PC-9 (cell line): ENCODE data around the gene TTC39A. TPM values are rescaled to one million over a fixed set of nuclear protein-coding genes. Genes with fewer than 3 reads are reported as not detected.
A peak's percentile ranks its signal among the peaks of the same experiment; 100 is the strongest.

ENCODE experiments used
- BruUV-seq: library from RNA; stranded (reverse); fragments of 400-500 nt; replicated peaks from 2 replicates; lab custom pipeline; 2021; lab: Mats Ljungman, UMichigan
- CTCF ChIA-PET: fragments of 300-600 bp; sonication (Branson Sonifier 250); formaldehyde crosslinking; loops from one replicate; lab custom pipeline; 2022; ENCODE audit warnings: antibody characterized with exemption; lab: Charles Lee
- POLR2A ChIA-PET: fragments of 300-600 bp; sonication (Branson Sonifier 250); formaldehyde crosslinking; loops from one replicate; lab custom pipeline; 2022; ENCODE audit warnings: antibody characterized with exemption; ENCODE audit not compliant: unreplicated experiment; lab: Charles Lee
- DNase-seq, 2 experiments: peaks; one replicate each; pipeline versions ENCODE4 v3.0.0 to v3.0.0-alpha.2; 2015 to 2022; ENCODE audit warnings: mixed read lengths in 1 of 2
- H2AFZ ChIP-seq: fragments of 200-600 bp; sonication (generic); 2 replicates; pipeline ENCODE4 v1.8.1; 2017; ENCODE audit warnings: antibody characterized with exemption
- H3F3A ChIP-seq: fragments of 200-600 bp; sonication (generic); 2 replicates; pipeline ENCODE4 v1.8.1; 2017; ENCODE audit warnings: antibody characterized with exemption, mild to moderate bottlenecking, low read depth; ENCODE audit not compliant: insufficient read depth
- H3K27ac ChIP-seq: fragments of 200-600 bp; sonication (generic); 2 replicates; pipeline ENCODE4 v1.6.1; 2016; ENCODE audit warnings: mixed run types
- H3K27me3 ChIP-seq: fragments of 200-600 bp; sonication (generic); 2 replicates; pipeline ENCODE4 v1.6.1; 2016; ENCODE audit warnings: low read depth, mixed run types; ENCODE audit not compliant: insufficient read depth
- H3K36me3 ChIP-seq: fragments of 200-600 bp; sonication (generic); 2 replicates; pipeline ENCODE4 v1.6.1; 2016; ENCODE audit warnings: low read depth, mixed run types
- H3K4me1 ChIP-seq: fragments of 200-600 bp; sonication (generic); replicated peaks from 2 replicates; pipeline ENCODE4 v1.6.1; 2016; ENCODE audit warnings: mixed run types; ENCODE audit not compliant: insufficient read depth
- H3K4me2 ChIP-seq: fragments of 200-600 bp; sonication (generic); 2 replicates; pipeline ENCODE4 v1.6.1; 2017; ENCODE audit warnings: mixed run types
- H3K4me3 ChIP-seq: fragments of 200-600 bp; sonication (generic); 2 replicates; pipeline ENCODE4 v1.6.1; 2016; ENCODE audit warnings: mixed run types
- H3K79me2 ChIP-seq: fragments of 200-600 bp; sonication (generic); 2 replicates; pipeline ENCODE4 v1.6.1; 2017; ENCODE audit warnings: low read depth, mixed run types
- H3K9me2 ChIP-seq: fragments of 200-600 bp; sonication (generic); 2 replicates; pipeline ENCODE4 v1.8.1; 2017; ENCODE audit warnings: mild to moderate bottlenecking; ENCODE audit not compliant: insufficient read depth
- H3K9me3 ChIP-seq: fragments of 200-600 bp; sonication (generic); 2 replicates; pipeline ENCODE4 v1.8.1; 2016; ENCODE audit warnings: low read depth; ENCODE audit not compliant: insufficient read depth
- H4K20me1 ChIP-seq: fragments of 200-600 bp; sonication (generic); 2 replicates; pipeline ENCODE4 v1.8.1; 2017; ENCODE audit not compliant: insufficient read depth
- EZH2 ChIP-seq: fragments of 200-600 bp; sonication (generic); IDR thresholded peaks from 2 replicates; pipeline ENCODE4 v1.8.0; 2017; ENCODE audit warnings: antibody characterized with exemption, low read depth
- intact Hi-C: fragments of 100-400 bp; cut with micrococcal nuclease; formaldehyde crosslinking; loops from one replicate; pipeline ENCODE4 v1.10.0; 2022; ENCODE audit not compliant: unreplicated experiment
- total RNA-seq: library from RNA; stranded (reverse); gene quantifications from 2 replicates; pipeline ENCODE4 v1.2.3, GENCODE V29; 2021
- TF ChIP-seq, protein P1 (sequence below): fragments of 200-600 bp; sonication (generic); conservative IDR thresholded peaks from 2 replicates; pipeline ENCODE4 v1.6.1; 2017; ENCODE audit warnings: mixed run types, antibody characterized with exemption, mild to moderate bottlenecking, moderate library complexity

Gene TTC39A
- total RNA-seq, 1 experiment from 2014 or later: 7.3 TPM

DNA sequence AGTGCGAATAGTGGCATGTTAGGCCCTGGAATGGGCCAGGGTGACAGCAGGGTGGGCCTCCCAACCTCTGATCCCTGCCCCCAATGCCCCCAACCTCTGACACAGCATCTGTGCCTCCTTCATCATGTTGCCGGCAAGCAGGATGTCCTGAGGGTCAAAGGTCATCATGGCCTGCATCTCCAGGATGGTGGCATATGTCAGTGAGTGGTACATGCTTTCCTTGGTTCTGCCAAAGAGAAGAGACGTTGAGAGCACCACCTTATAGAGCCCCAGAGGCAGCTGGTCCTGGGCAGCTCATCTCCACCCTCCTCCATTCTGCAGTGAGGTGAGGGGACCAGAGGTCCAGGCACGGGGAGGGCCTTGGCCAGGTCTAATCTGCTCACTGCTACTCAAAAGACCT lies 17.6 kb downstream of the TTC39A start:
- Histone ChIP-seq H3K4me3 (no peak overlapping the region), H3K9me3 (no peaks in the 10 kb centered on the region), H4K20me1 (no peaks in the 10 kb centered on the region), H3F3A (peaks cover 23% of the 10 kb centered on the region), H3K4me2 (peak overlapping the region; percentile 82; the same call in 1 of the 2 replicates), H3K27me3 (no peaks in the 10 kb centered on the region), H3K27ac (peak overlapping the region; percentile 99), H3K9me2 (no peaks in the 10 kb centered on the region), H2AFZ (no peak overlapping the region), H3K36me3 (no peaks in the 10 kb centered on the region), H3K4me1 (peaks cover 32% of the 10 kb centered on the region), H3K79me2 (no peaks in the 10 kb centered on the region)
- ChIA-PET POLR2A (no interaction called here), CTCF (no interaction called here)
- DNase-seq: no peak
- no TSS peak for BruUV-seq
- TF ChIP-seq, protein P1, sequence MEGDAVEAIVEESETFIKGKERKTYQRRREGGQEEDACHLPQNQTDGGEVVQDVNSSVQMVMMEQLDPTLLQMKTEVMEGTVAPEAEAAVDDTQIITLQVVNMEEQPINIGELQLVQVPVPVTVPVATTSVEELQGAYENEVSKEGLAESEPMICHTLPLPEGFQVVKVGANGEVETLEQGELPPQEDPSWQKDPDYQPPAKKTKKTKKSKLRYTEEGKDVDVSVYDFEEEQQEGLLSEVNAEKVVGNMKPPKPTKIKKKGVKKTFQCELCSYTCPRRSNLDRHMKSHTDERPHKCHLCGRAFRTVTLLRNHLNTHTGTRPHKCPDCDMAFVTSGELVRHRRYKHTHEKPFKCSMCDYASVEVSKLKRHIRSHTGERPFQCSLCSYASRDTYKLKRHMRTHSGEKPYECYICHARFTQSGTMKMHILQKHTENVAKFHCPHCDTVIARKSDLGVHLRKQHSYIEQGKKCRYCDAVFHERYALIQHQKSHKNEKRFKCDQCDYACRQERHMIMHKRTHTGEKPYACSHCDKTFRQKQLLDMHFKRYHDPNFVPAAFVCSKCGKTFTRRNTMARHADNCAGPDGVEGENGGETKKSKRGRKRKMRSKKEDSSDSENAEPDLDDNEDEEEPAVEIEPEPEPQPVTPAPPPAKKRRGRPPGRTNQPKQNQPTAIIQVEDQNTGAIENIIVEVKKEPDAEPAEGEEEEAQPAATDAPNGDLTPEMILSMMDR: no peak
- no peak for TF ChIP-seq EZH2
- intact Hi-C loops: no loop called here

DNA sequence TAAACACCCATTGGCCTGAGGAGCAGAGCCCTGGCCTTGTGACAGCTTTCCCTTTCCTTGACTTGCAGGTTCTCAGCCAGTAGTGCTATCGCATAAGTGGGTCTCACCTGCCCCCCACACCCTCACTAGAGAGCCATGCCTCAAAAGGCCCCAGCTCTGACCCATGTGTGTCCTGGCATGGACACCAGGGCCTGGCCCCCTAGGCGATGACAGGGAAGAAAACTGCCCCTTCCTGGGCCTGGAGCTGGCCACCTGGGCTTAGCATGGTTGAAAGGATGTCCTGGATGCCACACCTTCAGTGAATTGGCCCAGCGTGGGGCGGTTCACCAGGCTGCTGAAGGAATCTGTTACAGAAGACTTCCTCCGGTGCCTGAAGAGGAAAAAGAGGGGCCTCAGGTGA lies 18.5 kb downstream of the TTC39A start:
- CTCF ChIA-PET: no interaction called here

DNA sequence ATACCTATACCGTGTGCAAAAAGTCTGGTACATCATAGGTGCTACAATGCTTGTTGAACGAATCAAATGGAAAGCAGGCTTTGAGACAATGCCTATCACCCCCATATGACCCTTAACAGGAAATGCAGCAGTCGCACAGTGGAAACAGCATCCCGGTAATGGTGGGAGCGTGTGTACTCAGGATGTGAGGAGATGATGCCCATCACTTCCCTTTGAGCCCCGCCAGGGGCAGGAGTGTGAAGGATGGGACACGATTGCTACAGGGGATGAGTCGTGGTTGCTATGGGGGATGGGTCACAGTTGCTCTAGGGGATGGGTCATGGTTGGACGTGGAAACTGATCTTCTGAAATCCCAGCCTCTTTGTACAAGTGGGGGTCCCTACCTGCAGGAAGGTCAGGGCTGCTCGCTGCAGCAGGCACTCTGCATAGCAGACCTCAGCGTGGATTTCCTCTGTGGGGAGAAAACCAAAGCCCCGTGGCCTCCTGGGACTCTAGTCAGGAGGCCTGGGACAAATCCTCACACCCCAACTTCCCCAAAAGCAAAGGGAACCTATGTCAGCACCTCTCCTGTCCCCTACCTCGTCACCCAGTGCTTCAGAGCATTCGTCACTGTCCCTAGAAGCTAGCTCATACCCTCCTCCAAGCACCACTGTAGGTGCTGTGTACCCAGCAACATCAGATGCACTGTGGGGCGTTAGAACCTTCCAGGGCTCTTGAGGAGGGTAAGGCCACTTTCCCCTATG lies 19.3 kb downstream of the TTC39A start:
- Histone ChIP-seq H3K27ac (no peak overlapping the region), H3K36me3 (no peaks in the 10 kb centered on the region), H3K27me3 (no peaks in the 10 kb centered on the region), H3F3A (peaks cover 23% of the 10 kb centered on the region), H2AFZ (no peak overlapping the region), H3K4me3 (no peak overlapping the region), H3K4me1 (peaks cover 32% of the 10 kb centered on the region), H3K79me2 (no peaks in the 10 kb centered on the region), H4K20me1 (no peaks in the 10 kb centered on the region), H3K9me2 (no peaks in the 10 kb centered on the region), H3K4me2 (no peak overlapping the region), H3K9me3 (no peaks in the 10 kb centered on the region)
- ChIA-PET CTCF (no interaction called here), POLR2A (no interaction called here)
- BruUV-seq: no TSS peak
- intact Hi-C loops: no loop called here
- no peak for TF ChIP-seq EZH2
- TF ChIP-seq, protein P1: no peak
- DNase-seq: no peak

More for the DNA sequence above, 18.5 kb downstream of the TTC39A start:
- BruUV-seq: no TSS peak
- Histone ChIP-seq H3K27ac (no peak overlapping the region), H3K36me3 (no peaks in the 10 kb centered on the region), H4K20me1 (no peaks in the 10 kb centered on the region), H3K79me2 (no peaks in the 10 kb centered on the region), H2AFZ (no peak overlapping the region), H3K4me3 (no peak overlapping the region), H3F3A (peaks cover 23% of the 10 kb centered on the region), H3K4me1 (peaks cover 32% of the 10 kb centered on the region), H3K9me3 (no peaks in the 10 kb centered on the region), H3K4me2 (no peak overlapping the region), H3K27me3 (no peaks in the 10 kb centered on the region), H3K9me2 (no peaks in the 10 kb centered on the region)
- POLR2A ChIA-PET: interaction anchor here (0.6 kb wide), 1 partner anchor 229 kb away, joined by 6 read pairs; no protein-coding TSS in a partner anchor
- DNase-seq: no peak
- intact Hi-C loops: no loop called here
- no peak for TF ChIP-seq EZH2
- TF ChIP-seq, protein P1: no peak
